Sigmoid colon (tissue), 7 donors: ENCODE data around the gene SMOC2. TPM values are rescaled to one million over a fixed set of nuclear protein-coding genes. Genes with fewer than 3 reads are reported as not detected.
A peak's percentile ranks its signal among the peaks of the same experiment; 100 is the strongest.

Experiments used
- DNase-seq: peaks from one replicate; pipeline ENCODE4 v3.0.0-alpha.2; 2019
- H3K27ac ChIP-seq, 4 donors: fragments of 200-600 bp; sonication (generic); one replicate each; pipeline ENCODE4 v1.5.1; 2016 to 2019; ENCODE audit warnings: mild to moderate bottlenecking in 1 of 4
- H3K27me3 ChIP-seq, 3 donors: fragments of 200-600 bp; sonication (generic); one replicate each; pipeline ENCODE4 v1.5.1; 2019; ENCODE audit warnings: mild to moderate bottlenecking in 1 of 3
- H3K36me3 ChIP-seq, 4 donors: fragments of 200-600 bp; sonication (generic); one replicate each; pipeline ENCODE4 v1.5.1; 2016 to 2019
- H3K4me1 ChIP-seq, 4 donors: fragments of 200-600 bp; sonication (generic); one replicate each; pipeline ENCODE4 v1.5.1; 2017 to 2019
- H3K4me3 ChIP-seq, 4 donors: fragments of 200-600 bp; sonication (generic); one replicate each; pipeline ENCODE4 v1.5.1; 2017 to 2019; ENCODE audit warnings: mild to moderate bottlenecking in 2 of 4, moderate library complexity in 1 of 4
- H3K9me3 ChIP-seq, 4 donors: fragments of 200-600 bp in 3 of 4; sonication (generic) in 3 of 4; one replicate each; pipeline versions ENCODE4 v1.5.1 to v1.6.1; 2013 to 2019
- CTCF ChIP-seq, 4 experiments: fragments of 450-650 bp in 3 of 4; fragments of 200-600 bp in 1 of 4; IDR thresholded peaks; one replicate each; pipeline ENCODE4 v1.5.1; 2016 to 2019; ENCODE audit warnings: antibody characterized with exemption in 4 of 4, mild to moderate bottlenecking in 3 of 4, moderate library complexity in 2 of 4
- EP300 ChIP-seq, 4 donors: sonication (generic); formaldehyde crosslinking; IDR thresholded peaks; one replicate each; pipeline ENCODE4 v1.6.1; 2017; ENCODE audit warnings: antibody characterized with exemption in 4 of 4
- POLR2A ChIP-seq, 2 donors: fragments of 450-650 bp; IDR thresholded peaks; one replicate each; pipeline ENCODE4 v1.6.1; 2016; ENCODE audit warnings: antibody characterized with exemption in 2 of 2, mild to moderate bottlenecking in 2 of 2, moderate library complexity in 2 of 2
- POLR2AphosphoS5 ChIP-seq, 4 donors: sonication (generic); formaldehyde crosslinking; IDR thresholded peaks; one replicate each; pipeline ENCODE4 v1.6.1; 2017; ENCODE audit warnings: antibody characterized with exemption in 4 of 4
- WGBS, 2 donors: extraction: QIAGEN DNeasy Blood & Tissue Kit; methylation state at CpG; one replicate each; pipeline ENCODE4 v1.1.7; 2013; 5-methylcytosine and 5-hydroxymethylcytosine counted together
- intact Hi-C: fragments of 100-400 bp; cut with DNase I; formaldehyde crosslinking; loops from one replicate; pipeline ENCODE4 v1.15.1; 2023
- polyA plus RNA-seq, 3 donors: library from polyadenylated mRNA; stranded (reverse); fragments of 200-250 nt; gene quantifications; one replicate each; pipeline ENCODE4 v1.2.3, GENCODE V29; 2013
- total RNA-seq, 4 donors: library from RNA; depleted of rRNA; stranded (reverse); fragments of >200 nt; gene quantifications; one replicate each; pipeline ENCODE4 v1.1.0, GENCODE V29; 2016
- donor health status: healthy with polysubstance abuse.
- donor health status: Bipolar disorder and iron deficiency.
- donor health status: healthy.

Gene SMOC2
- total and polyA plus RNA-seq, 7 donors, result 4.2 to 130 (median 33.5) TPM

GRCh38 chr6:168528474-168529095, 87.6 kb downstream of the SMOC2 start:
- peaks cover 0 to 17% (median 16%) of the 10 kb centered on the region in 4 donors for H3K4me1 ChIP-seq
- intact Hi-C loops, result no loop called here

DNA sequence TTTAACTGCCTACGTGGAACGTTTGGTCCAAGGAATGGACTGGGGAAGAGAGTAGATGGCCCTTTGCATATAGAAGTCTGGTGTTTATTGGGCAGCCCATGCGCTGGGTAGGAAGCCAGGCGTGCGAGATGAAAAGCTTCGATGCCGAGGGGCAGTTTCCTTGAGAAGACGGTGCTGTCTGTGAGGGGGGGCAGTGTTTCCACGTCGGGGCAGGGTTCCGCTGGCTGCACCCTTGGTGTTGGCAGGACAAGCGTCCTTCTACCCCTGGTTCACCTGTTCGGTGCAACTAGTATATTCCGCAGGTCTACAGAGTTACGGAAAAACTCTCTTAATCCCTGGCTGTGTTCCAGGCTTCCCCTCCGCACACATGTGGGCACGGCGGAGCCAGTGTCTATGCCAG, 88.2 kb downstream of the SMOC2 start:
- Histone ChIP-seq H3K4me1 (peaks cover 0 to 17% (median 16%) of the 10 kb centered on the region in 4 donors), H3K9me3 (no peaks in the 10 kb centered on the region), H3K36me3 (no peaks in the 10 kb centered on the region), H3K27me3 (no peaks in the 10 kb centered on the region), H3K27ac (no peak overlapping the region), H3K4me3 (no peak overlapping the region)
- intact Hi-C loops, result no loop called here
- 91 to 95% methylated on average over 18 of the region's 18 CpGs for WGBS, 2 donors
- no peak for TF ChIP-seq POLR2AphosphoS5 (IDR thresholded peaks at IDR 0.05)
- TF ChIP-seq CTCF (IDR thresholded peaks at IDR 0.05), result no peak
- no peak for TF ChIP-seq POLR2A (IDR thresholded peaks at IDR 0.05)
- no peak for TF ChIP-seq EP300 (IDR thresholded peaks at IDR 0.05)
- DNase-seq, result no peak

More at GRCh38 chr6:168528474-168529095, 87.6 kb downstream of the SMOC2 start:
- Histone ChIP-seq H3K36me3 (no peaks in the 10 kb centered on the region), H3K4me3 (no peak overlapping the region), H3K9me3 (no peaks in the 10 kb centered on the region), H3K27ac (no peak overlapping the region), H3K27me3 (no peaks in the 10 kb centered on the region)
- 81 to 89% methylated on average over 3 of the region's 3 CpGs for WGBS, 2 donors
- no peak for DNase-seq
- no peak for TF ChIP-seq POLR2A (IDR thresholded peaks at IDR 0.05)
- TF ChIP-seq CTCF (IDR thresholded peaks at IDR 0.05), result no peak
- no peak for TF ChIP-seq POLR2AphosphoS5 (IDR thresholded peaks at IDR 0.05)
- no peak for TF ChIP-seq EP300 (IDR thresholded peaks at IDR 0.05)

- Histone ChIP-seq H3K36me3 (no peaks in the 10 kb centered on the region), H3K4me1 (peaks cover 0 to 17% (median 16%) of the 10 kb centered on the region in 4 donors), H3K27ac (no peak overlapping the region), H3K9me3 (no peaks in the 10 kb centered on the region), H3K27me3 (no peaks in the 10 kb centered on the region), H3K4me3 (no peak overlapping the region)
- intact Hi-C loops, result no loop called here
- TF ChIP-seq POLR2AphosphoS5 (IDR thresholded peaks at IDR 0.05) (no peak), POLR2A (IDR thresholded peaks at IDR 0.05) (no peak), EP300 (IDR thresholded peaks at IDR 0.05) (no peak), CTCF (IDR thresholded peaks at IDR 0.05) (no peak)
- WGBS, 2 donors, result 73 to 78% methylated on average over 12 of the region's 12 CpGs
- no peak for DNase-seq
Observed at GRCh38 chr6:168530653-168531071, 89.7 kb downstream of the SMOC2 start.

GRCh38 chr6:168532070-168532469, 91.1 kb downstream of the SMOC2 start:
- no peak overlapping the region for H3K27ac ChIP-seq
- no peaks in the 10 kb centered on the region for H3K27me3 ChIP-seq
- TF ChIP-seq POLR2AphosphoS5 (IDR thresholded peaks at IDR 0.05) (no peak), POLR2A (IDR thresholded peaks at IDR 0.05) (no peak), CTCF (IDR thresholded peaks at IDR 0.05) (no peak)
- H3K36me3 ChIP-seq, result no peaks in the 10 kb centered on the region
- intact Hi-C loops, result no loop called here
- no peak for DNase-seq
- 40 to 72% methylated on average over 5 of the region's 5 CpGs for WGBS, 2 donors
- no peaks in the 10 kb centered on the region for H3K9me3 ChIP-seq
- H3K4me3 ChIP-seq, result no peak overlapping the region
- H3K4me1 ChIP-seq, result peaks cover 0 to 19% (median 13%) of the 10 kb centered on the region in 4 donors

GRCh38 chr6:168533414-168533813, 92.4 kb downstream of the SMOC2 start:
- peaks cover 0 to 19% (median 11%) of the 10 kb centered on the region in 4 donors for H3K4me1 ChIP-seq
- intact Hi-C loops, result no loop called here
- TF ChIP-seq CTCF (IDR thresholded peaks at IDR 0.05) (no peak), POLR2AphosphoS5 (IDR thresholded peaks at IDR 0.05) (no peak), EP300 (IDR thresholded peaks at IDR 0.05) (no peak), POLR2A (IDR thresholded peaks at IDR 0.05) (no peak)
- DNase-seq, result no peak
- peak overlapping the region in 1 of 4 donors; percentile 47 for H3K27ac ChIP-seq
- H3K4me3 ChIP-seq, result no peak overlapping the region
- H3K36me3 ChIP-seq, result no peaks in the 10 kb centered on the region
- H3K9me3 ChIP-seq, result no peaks in the 10 kb centered on the region
- WGBS, 2 donors, result 19 to 53% methylated on average over 4 of the region's 4 CpGs
- H3K27me3 ChIP-seq, result no peaks in the 10 kb centered on the region
